ENCODE data around the gene ANKRD33B.

ANKRD33B gene

GRCh38 chr5:10703676-10704075 is 139.8 kb downstream of the ANKRD33B start:
- TF ChIP-seq, protein P1, sequence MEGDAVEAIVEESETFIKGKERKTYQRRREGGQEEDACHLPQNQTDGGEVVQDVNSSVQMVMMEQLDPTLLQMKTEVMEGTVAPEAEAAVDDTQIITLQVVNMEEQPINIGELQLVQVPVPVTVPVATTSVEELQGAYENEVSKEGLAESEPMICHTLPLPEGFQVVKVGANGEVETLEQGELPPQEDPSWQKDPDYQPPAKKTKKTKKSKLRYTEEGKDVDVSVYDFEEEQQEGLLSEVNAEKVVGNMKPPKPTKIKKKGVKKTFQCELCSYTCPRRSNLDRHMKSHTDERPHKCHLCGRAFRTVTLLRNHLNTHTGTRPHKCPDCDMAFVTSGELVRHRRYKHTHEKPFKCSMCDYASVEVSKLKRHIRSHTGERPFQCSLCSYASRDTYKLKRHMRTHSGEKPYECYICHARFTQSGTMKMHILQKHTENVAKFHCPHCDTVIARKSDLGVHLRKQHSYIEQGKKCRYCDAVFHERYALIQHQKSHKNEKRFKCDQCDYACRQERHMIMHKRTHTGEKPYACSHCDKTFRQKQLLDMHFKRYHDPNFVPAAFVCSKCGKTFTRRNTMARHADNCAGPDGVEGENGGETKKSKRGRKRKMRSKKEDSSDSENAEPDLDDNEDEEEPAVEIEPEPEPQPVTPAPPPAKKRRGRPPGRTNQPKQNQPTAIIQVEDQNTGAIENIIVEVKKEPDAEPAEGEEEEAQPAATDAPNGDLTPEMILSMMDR (IDR thresholded peaks at IDR 0.05; ENCODE audit: borderline replicate concordance, control extremely low read depth, extremely low read depth, insufficient read depth, missing control alignments) = no peak
- no peak for DNase-seq (ENCODE audit: low spot score)
- in situ Hi-C loops (cut with MboI; ENCODE audit: low sequenced_read_pairs, unreplicated experiment) = no loop called here

DNA sequence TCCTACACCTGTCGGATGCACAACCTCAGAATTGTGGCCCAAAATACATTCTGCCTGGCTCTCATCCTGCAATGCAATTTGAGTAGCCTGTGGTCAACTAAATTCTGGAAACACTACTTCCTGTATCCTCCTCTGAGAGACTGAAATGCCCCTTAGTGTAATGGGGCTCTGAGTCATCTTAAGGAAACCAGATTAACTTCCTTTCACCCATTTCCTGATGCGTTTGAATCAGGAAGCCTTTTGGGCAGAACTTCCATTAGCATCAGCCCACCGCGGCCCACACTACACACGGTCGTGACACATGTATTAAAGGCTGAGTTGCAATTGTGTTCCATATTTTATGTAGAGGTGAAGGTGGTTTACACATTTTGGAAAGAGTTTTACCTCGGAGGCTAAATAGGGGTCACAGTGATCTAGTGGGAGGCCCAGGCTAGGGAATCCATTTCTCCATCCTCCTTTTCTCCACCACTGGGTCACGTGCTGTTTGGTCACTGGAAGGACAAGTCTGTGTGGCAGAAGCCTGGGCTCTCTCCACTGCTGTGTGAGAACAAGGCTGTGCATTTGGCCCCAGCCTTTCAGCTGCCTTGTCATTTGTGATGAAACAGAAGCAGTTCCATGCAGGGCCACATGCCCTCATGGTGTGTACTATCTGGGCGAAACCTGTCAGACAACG is 141.2 kb downstream of the ANKRD33B start:
- in situ Hi-C loops (cut with MboI; ENCODE audit: low sequenced_read_pairs, unreplicated experiment) = no loop called here
- DNase-seq (ENCODE audit: low spot score) = no peak
- TF ChIP-seq, protein P1 (IDR thresholded peaks at IDR 0.05; ENCODE audit: borderline replicate concordance, control extremely low read depth, extremely low read depth, insufficient read depth, missing control alignments) = no peak

GRCh38 chr5:10705747-10706146 is 141.9 kb downstream of the ANKRD33B start:
- no peak for DNase-seq (ENCODE audit: low spot score)
- in situ Hi-C loops (cut with MboI; ENCODE audit: low sequenced_read_pairs, unreplicated experiment) = no loop called here
- TF ChIP-seq, protein P1 (IDR thresholded peaks at IDR 0.05; ENCODE audit: borderline replicate concordance, control extremely low read depth, extremely low read depth, insufficient read depth, missing control alignments) = no peak

DNA sequence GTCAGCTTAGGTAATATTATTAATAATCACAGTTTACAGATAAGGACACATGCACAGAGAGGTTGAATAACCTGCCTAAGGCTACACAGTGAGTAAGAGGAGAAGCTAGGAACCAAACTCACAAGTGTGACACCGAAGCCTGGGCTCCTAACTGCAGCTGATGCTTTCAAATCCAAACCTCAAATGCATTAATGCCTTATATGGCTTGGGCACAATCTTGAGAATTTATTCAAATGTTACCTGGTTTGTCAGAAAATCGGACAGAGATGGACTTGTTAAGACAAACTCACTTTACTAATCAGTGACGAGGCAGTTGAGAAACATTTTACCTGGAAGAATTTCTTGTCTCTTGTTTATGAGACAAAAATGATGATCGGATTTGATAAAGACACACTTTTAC is 142.5 kb downstream of the ANKRD33B start:
- DNase-seq (ENCODE audit: low spot score) = no peak
- TF ChIP-seq, protein P1 (IDR thresholded peaks at IDR 0.05; ENCODE audit: borderline replicate concordance, control extremely low read depth, extremely low read depth, insufficient read depth, missing control alignments) = no peak
- in situ Hi-C loops (cut with MboI; ENCODE audit: low sequenced_read_pairs, unreplicated experiment) = no loop called here
